OCI-M2 (cell line): Measurements from ENCODE around the gene KMT2C.
"Not testable (repeated sequence)": the region's sequence is repeated elsewhere in the genome, so short reads cannot be mapped to it uniquely, and the experiment has no call there.

Experiments used
- DNase-seq: peaks from one replicate; lab custom pipeline; 2025; ENCODE audit not compliant: unreplicated experiment; lab: John Stamatoyannopoulos, UW

KMT2C gene

GRCh38 chr7:152208766-152209165 is 227.0 kb downstream of the KMT2C start:
- not testable (repeated sequence) for DNase-seq

- not testable (repeated sequence) for DNase-seq
Observed at GRCh38 chr7:152204417-152204816, 231.4 kb downstream of the KMT2C start.

GRCh38 chr7:152203095-152203494 is 232.7 kb downstream of the KMT2C start:
- no peak for DNase-seq

GRCh38 chr7:152202056-152202455 is 233.7 kb downstream of the KMT2C start:
- no peak for DNase-seq

- DNase-seq = no peak
Observed at GRCh38 chr7:152200395-152200794, 235.4 kb downstream of the KMT2C start.

GRCh38 chr7:152196391-152196790 is 239.4 kb downstream of the KMT2C start:
- DNase-seq = no peak

GRCh38 chr7:152193880-152194279 is 241.9 kb downstream of the KMT2C start:
- DNase-seq = no peak

- no peak for DNase-seq
Observed at GRCh38 chr7:152189061-152189460, 246.7 kb downstream of the KMT2C start.

GRCh38 chr7:152185558-152185957 is 250.2 kb downstream of the KMT2C start:
- DNase-seq = no peak

GRCh38 chr7:152180587-152180986 is 255.2 kb downstream of the KMT2C start:
- no peak for DNase-seq

GRCh38 chr7:152180048-152180447 is 255.8 kb downstream of the KMT2C start:
- DNase-seq = no peak

- DNase-seq = no peak
Observed at GRCh38 chr7:152178405-152179058, 257.3 kb downstream of the KMT2C start.

GRCh38 chr7:152177681-152178404 is 258.0 kb downstream of the KMT2C start:
- no peak for DNase-seq

- no peak for DNase-seq
Observed at GRCh38 chr7:152176797-152177196, 259.0 kb downstream of the KMT2C start.

- no peak for DNase-seq
Observed at GRCh38 chr7:152173372-152174070, 262.3 kb downstream of the KMT2C start.

- no peak for DNase-seq
Observed at GRCh38 chr7:152162287-152162686, 273.5 kb downstream of the KMT2C start.

- DNase-seq = no peak
Observed at GRCh38 chr7:152161171-152161570, 274.6 kb downstream of the KMT2C start.

GRCh38 chr7:152158801-152159587 is 276.8 kb downstream of the KMT2C start:
- DNase-seq = no peak

GRCh38 chr7:152152267-152152666 is 283.5 kb downstream of the KMT2C start:
- DNase-seq = no peak

- no peak for DNase-seq
Observed at GRCh38 chr7:152149363-152149762, 286.4 kb downstream of the KMT2C start.

- DNase-seq = no peak
Observed at GRCh38 chr7:152148706-152149105, 287.1 kb downstream of the KMT2C start.
